Measurements from ENCODE around the gene PIK3C2G. TPM values are rescaled to one million over a fixed set of nuclear protein-coding genes. Genes with fewer than 3 reads are reported as not detected.

Gene PIK3C2G
- total RNA-seq, 1 experiment from 2014 or later = not detected

DNA sequence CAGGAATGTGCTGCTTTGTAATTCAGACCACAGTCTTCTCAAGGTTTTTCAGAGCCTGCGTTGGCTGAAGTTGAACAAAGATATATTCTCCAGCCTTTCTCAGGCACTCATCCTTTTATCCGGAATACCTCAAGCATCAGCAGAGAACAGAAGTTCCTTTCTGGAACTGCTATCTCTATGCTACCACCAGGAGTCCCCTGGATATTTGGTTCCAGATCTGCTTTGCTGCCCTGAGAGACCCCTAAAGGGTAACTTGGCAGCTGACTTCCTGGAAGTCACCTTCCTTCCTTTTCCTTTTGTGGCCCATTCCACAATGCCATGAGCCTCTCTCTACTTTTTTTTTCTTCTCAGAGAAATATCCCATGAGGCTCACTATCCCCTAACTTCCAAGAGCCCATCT is 288.3 kb downstream of the PIK3C2G start:
- POLR2A ChIA-PET = no interaction called here
- Histone ChIP-seq H3K9me3 (ENCODE audit: control insufficient read depth in 1 of 2, insufficient read depth in 1 of 2, low read depth in 1 of 2, low read length in 2 of 2) (no peaks in the 10 kb centered on the region), H3K4me1 (ENCODE audit: control insufficient read depth in 1 of 2, insufficient read depth in 2 of 2, low read length in 2 of 2) (no peaks in the 10 kb centered on the region), H3K79me2 (ENCODE audit: insufficient read depth, low read length) (no peaks in the 10 kb centered on the region), H3K4me2 (ENCODE audit: low read length) (no peak overlapping the region), H3K9me2 (ENCODE audit: insufficient read depth) (no peaks in the 10 kb centered on the region), H2AFZ (ENCODE audit: low read depth, low read length, poor library complexity, severe bottlenecking) (no peak overlapping the region), H3K36me3 (ENCODE audit: control insufficient read depth in 1 of 2, insufficient read depth in 2 of 2, low read length in 2 of 2) (no peaks in the 10 kb centered on the region), H3K4me3 (replicated peaks in 1 of 2; ENCODE audit: low read depth in 1 of 2, low read length in 2 of 2) (no peak overlapping the region), H3K27me3 (ENCODE audit: insufficient read depth, low read length) (no peaks in the 10 kb centered on the region), H3K27ac (ENCODE audit: low read depth, low read length) (no peak overlapping the region), H3K9ac (ENCODE audit: low read length) (no peak overlapping the region), H4K20me1 (ENCODE audit: insufficient read depth) (no peaks in the 10 kb centered on the region)
- TF ChIP-seq ATF3 (IDR thresholded peaks at IDR 0.05) (no peak), SIN3A (IDR thresholded peaks at IDR 0.05; ENCODE audit: low read depth) (no peak), EGR1 (IDR thresholded peaks at IDR 0.05; ENCODE audit: low read depth) (no peak), ZNF274 (IDR thresholded peaks at IDR 0.05; ENCODE audit: low read depth, low read length) (no peak)
- TF ChIP-seq, protein P1, sequence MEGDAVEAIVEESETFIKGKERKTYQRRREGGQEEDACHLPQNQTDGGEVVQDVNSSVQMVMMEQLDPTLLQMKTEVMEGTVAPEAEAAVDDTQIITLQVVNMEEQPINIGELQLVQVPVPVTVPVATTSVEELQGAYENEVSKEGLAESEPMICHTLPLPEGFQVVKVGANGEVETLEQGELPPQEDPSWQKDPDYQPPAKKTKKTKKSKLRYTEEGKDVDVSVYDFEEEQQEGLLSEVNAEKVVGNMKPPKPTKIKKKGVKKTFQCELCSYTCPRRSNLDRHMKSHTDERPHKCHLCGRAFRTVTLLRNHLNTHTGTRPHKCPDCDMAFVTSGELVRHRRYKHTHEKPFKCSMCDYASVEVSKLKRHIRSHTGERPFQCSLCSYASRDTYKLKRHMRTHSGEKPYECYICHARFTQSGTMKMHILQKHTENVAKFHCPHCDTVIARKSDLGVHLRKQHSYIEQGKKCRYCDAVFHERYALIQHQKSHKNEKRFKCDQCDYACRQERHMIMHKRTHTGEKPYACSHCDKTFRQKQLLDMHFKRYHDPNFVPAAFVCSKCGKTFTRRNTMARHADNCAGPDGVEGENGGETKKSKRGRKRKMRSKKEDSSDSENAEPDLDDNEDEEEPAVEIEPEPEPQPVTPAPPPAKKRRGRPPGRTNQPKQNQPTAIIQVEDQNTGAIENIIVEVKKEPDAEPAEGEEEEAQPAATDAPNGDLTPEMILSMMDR (IDR thresholded peaks at IDR 0.05 in 2 of 3, conservative IDR thresholded peaks at IDR 0.05 in 1 of 3; ENCODE audit: borderline replicate concordance in 1 of 3, insufficient read depth in 1 of 3, low read depth in 2 of 3, low read length in 2 of 3) = peak in 2 of 3 experiments; percentile 28 to 37; a peak in 3 of 6 replicates
- RAD21 ChIA-PET (ENCODE audit: low non-redundant PET in 1 of 2, low total read pairs in 2 of 2, uncharacterized antibody in 2 of 2, unreplicated experiment in 2 of 2) = no interaction called here
- ATAC-seq (no peak), DNase-seq (ENCODE audit: low read depth, low spot score) (no peak)
- intact Hi-C loops (cut with micrococcal nuclease) = no loop called here
- BruUV-seq (replicated peaks) = no TSS peak
- CTCF ChIA-PET = no interaction called here

GRCh38 chr12:18551106-18551505 is 289.8 kb downstream of the PIK3C2G start:
- ChIA-PET POLR2A (no interaction called here), RAD21 (ENCODE audit: low non-redundant PET in 1 of 2, low total read pairs in 2 of 2, uncharacterized antibody in 2 of 2, unreplicated experiment in 2 of 2) (no interaction called here)
- BruUV-seq (replicated peaks) = no TSS peak

More at GRCh38 chr12:18551106-18551505, 289.8 kb downstream of the PIK3C2G start:
- ATAC-seq = no peak
- DNase-seq (ENCODE audit: low read depth, low spot score) = no peak
- Histone ChIP-seq H3K27me3 (ENCODE audit: insufficient read depth, low read length) (no peaks in the 10 kb centered on the region), H3K79me2 (ENCODE audit: insufficient read depth, low read length) (no peaks in the 10 kb centered on the region), H3K4me1 (ENCODE audit: control insufficient read depth in 1 of 2, insufficient read depth in 2 of 2, low read length in 2 of 2) (no peaks in the 10 kb centered on the region), H3K9ac (ENCODE audit: low read length) (no peak overlapping the region), H2AFZ (ENCODE audit: low read depth, low read length, poor library complexity, severe bottlenecking) (no peak overlapping the region), H3K9me3 (ENCODE audit: control insufficient read depth in 1 of 2, insufficient read depth in 1 of 2, low read depth in 1 of 2, low read length in 2 of 2) (no peaks in the 10 kb centered on the region), H3K27ac (ENCODE audit: low read depth, low read length) (no peak overlapping the region), H3K4me2 (ENCODE audit: low read length) (no peak overlapping the region), H3K9me2 (ENCODE audit: insufficient read depth) (no peaks in the 10 kb centered on the region), H3K4me3 (replicated peaks in 1 of 2; ENCODE audit: low read depth in 1 of 2, low read length in 2 of 2) (no peak overlapping the region), H4K20me1 (ENCODE audit: insufficient read depth) (no peaks in the 10 kb centered on the region), H3K36me3 (ENCODE audit: control insufficient read depth in 1 of 2, insufficient read depth in 2 of 2, low read length in 2 of 2) (no peaks in the 10 kb centered on the region)
- CTCF ChIA-PET = no interaction called here
- TF ChIP-seq EGR1 (IDR thresholded peaks at IDR 0.05; ENCODE audit: low read depth) = no peak
- no peak for TF ChIP-seq POLR2AphosphoS5 (IDR thresholded peaks at IDR 0.05; ENCODE audit: low read depth, low read length)
- TF ChIP-seq, protein P2, sequence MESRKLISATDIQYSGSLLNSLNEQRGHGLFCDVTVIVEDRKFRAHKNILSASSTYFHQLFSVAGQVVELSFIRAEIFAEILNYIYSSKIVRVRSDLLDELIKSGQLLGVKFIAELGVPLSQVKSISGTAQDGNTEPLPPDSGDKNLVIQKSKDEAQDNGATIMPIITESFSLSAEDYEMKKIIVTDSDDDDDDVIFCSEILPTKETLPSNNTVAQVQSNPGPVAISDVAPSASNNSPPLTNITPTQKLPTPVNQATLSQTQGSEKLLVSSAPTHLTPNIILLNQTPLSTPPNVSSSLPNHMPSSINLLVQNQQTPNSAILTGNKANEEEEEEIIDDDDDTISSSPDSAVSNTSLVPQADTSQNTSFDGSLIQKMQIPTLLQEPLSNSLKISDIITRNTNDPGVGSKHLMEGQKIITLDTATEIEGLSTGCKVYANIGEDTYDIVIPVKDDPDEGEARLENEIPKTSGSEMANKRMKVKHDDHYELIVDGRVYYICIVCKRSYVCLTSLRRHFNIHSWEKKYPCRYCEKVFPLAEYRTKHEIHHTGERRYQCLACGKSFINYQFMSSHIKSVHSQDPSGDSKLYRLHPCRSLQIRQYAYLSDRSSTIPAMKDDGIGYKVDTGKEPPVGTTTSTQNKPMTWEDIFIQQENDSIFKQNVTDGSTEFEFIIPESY (IDR thresholded peaks at IDR 0.05; ENCODE audit: extremely low read depth, insufficient replicate concordance, low read length) = no peak
- no peak for TF ChIP-seq SP1 (IDR thresholded peaks at IDR 0.05; ENCODE audit: low read depth)
- intact Hi-C loops (cut with micrococcal nuclease) = loop anchor here (10.0 kb wide), 1 partner anchor 634 kb away; no protein-coding TSS in a partner anchor

All from HCT116 (cell line).